ENCODE data around the gene TMEM267. TPM values are rescaled to one million over a fixed set of nuclear protein-coding genes. Genes with fewer than 3 reads are reported as not detected.

Gene TMEM267
- total and polyA plus RNA-seq, 2 of the 8 experiments (the other 6 are each of a cell fraction or from before 2014, with no cell fraction given) = 4.8 to 6.2 TPM

DNA sequence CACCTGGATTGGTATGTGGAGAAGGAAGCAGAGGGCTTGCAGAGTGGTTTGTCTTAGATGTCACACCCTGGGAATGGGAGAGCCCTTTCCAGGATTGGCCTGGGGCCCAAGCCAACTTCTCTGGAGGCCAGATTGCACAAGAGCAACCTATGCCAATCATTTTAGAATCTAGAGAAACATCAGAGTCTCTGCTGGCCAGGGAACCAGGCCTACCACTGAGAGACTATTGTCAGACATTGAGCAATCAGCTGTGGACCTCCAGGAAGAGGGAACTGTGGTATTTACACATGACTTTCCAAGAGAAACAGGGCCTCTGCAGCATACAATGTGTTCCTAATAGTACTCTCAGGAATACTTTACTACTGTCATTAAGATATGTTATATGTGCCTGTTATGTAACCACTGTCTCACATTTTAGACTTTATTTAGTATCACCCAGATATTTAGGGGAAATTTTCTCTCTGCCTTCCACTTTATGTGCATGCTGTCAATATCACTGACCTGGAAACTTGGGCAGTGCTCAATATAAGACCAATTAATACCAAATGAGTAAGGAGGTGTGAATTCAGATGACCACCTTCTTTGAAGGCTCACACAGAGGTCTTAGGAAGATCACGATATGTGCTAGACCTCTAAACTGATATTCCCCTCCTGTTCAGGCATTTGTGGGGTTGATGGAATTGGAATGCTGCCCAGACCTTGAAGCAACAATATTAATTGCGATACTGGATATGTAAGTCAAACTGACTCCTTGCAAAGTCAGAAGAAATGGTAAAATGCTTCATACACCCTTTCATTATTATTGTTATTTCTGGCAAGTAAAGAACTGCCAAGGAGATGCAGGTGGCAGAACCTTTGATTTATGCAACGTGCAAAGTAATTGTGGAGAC is 50.9 kb downstream of the TMEM267 start:
- H3K4ac ChIP-seq (replicated peaks; ENCODE audit: insufficient read length, low read depth, low read length) = no peak overlapping the region
- ChIA-PET POLR2A (ENCODE audit: partially characterized antibody) (interaction anchor here (0.6 kb wide), 1 partner anchor 51 kb away, joined by 3 read pairs; no protein-coding TSS in a partner anchor), CTCF (ENCODE audit: partially characterized antibody) (no interaction called here)
- H3K23ac ChIP-seq (ENCODE audit: insufficient read length) = no peak overlapping the region
- H2AK5ac ChIP-seq (ENCODE audit: low read depth, low read length) = no peak overlapping the region
- no peak overlapping the region for H2BK15ac ChIP-seq (ENCODE audit: low read length)
- H3K56ac ChIP-seq (replicated peaks; ENCODE audit: insufficient read length, low read depth, low read length) = no peak overlapping the region
- no peaks in the 10 kb centered on the region for H3K4me1 ChIP-seq (replicated peaks in 1 of 4; ENCODE audit: control insufficient read depth in 3 of 4, insufficient read depth in 4 of 4, low read length in 3 of 4)
- no peak overlapping the region for H3K4me3 ChIP-seq (ENCODE audit: extremely low read depth in 1 of 4, insufficient read depth in 2 of 4, low read depth in 3 of 4, low read length in 4 of 4)
- DNase-seq (ENCODE audit: low read depth in 1 of 2, low spot score in 2 of 2) (no peak), FAIRE-seq (no peak)
- no peaks in the 10 kb centered on the region for H4K20me1 ChIP-seq (replicated peaks in 1 of 2; ENCODE audit: control insufficient read depth in 1 of 2, insufficient read depth in 2 of 2, low read length in 2 of 2)
- no peaks in the 10 kb centered on the region for H3K27me3 ChIP-seq (replicated peaks in 1 of 4; ENCODE audit: control insufficient read depth in 3 of 4, extremely low read depth in 1 of 4, insufficient read depth in 3 of 4, low read length in 3 of 4)
- no peak overlapping the region for H2AFZ ChIP-seq (ENCODE audit: low read length)
- H3K4me2 ChIP-seq (ENCODE audit: insufficient read depth in 1 of 2, low read depth in 2 of 2, low read length in 2 of 2) = no peak overlapping the region
- H4K5ac ChIP-seq (ENCODE audit: insufficient read length, low read depth, low read length) = no peak overlapping the region
- H2BK12ac ChIP-seq (ENCODE audit: low read depth, low read length) = no peak overlapping the region
- WGBS, 2 experiments (ENCODE audit: extremely low coverage in 1 of 2, insufficient coverage in 1 of 2, insufficient read length in 1 of 2, insufficient replicate concordance in 2 of 2, low coverage in 1 of 2, low lambda C conversion rate in 2 of 2, missing lambda C conversion rate in 1 of 2) = 87% methylated on average over 3 of the region's 3 CpGs; no CpG with 5 or more reads in 1 of the 2 experiments
- H3K79me1 ChIP-seq (ENCODE audit: low read depth, low read length) = no peaks in the 10 kb centered on the region
- H2BK5ac ChIP-seq (ENCODE audit: low read depth, low read length) = no peak overlapping the region
- no peak overlapping the region for H4K91ac ChIP-seq (replicated peaks; ENCODE audit: insufficient read length, low read length)
- no peak overlapping the region for H2BK120ac ChIP-seq (replicated peaks; ENCODE audit: low read depth, low read length)
- TF ChIP-seq CEBPB (IDR thresholded peaks at IDR 0.05; ENCODE audit: low read depth, low read length) (peak; percentile 87), BCL11A (IDR thresholded peaks at IDR 0.05; ENCODE audit: low read depth in 2 of 2, low read length in 2 of 2) (no peak)
- no peaks in the 10 kb centered on the region for H3K79me2 ChIP-seq (ENCODE audit: control insufficient read depth in 1 of 2, insufficient read depth in 2 of 2, low read length in 2 of 2)
- no peak overlapping the region for H2BK20ac ChIP-seq (ENCODE audit: low read length)
- H3K23me2 ChIP-seq (ENCODE audit: low read depth, low read length) = no peaks in the 10 kb centered on the region
- no peak overlapping the region for H3K18ac ChIP-seq (ENCODE audit: extremely low read depth, low read length)
- no peaks in the 10 kb centered on the region for H3K9me3 ChIP-seq (ENCODE audit: insufficient read depth in 2 of 2, low read depth in 1 of 2, low read length in 1 of 2)
- H3K27ac ChIP-seq (ENCODE audit: low read depth, low read length) = no peak overlapping the region
- no peak overlapping the region for H3K9ac ChIP-seq (replicated peaks in 1 of 4; ENCODE audit: extremely low read depth in 1 of 4, low read depth in 3 of 4, low read length in 3 of 4)
- H3K36me3 ChIP-seq (ENCODE audit: control insufficient read depth in 2 of 4, insufficient read depth in 4 of 4, low read length in 3 of 4) = no peaks in the 10 kb centered on the region; a peak in 2 of 8 replicates
- H4K8ac ChIP-seq (ENCODE audit: extremely low read depth, insufficient read depth, low read length) = no peak overlapping the region
- H3K14ac ChIP-seq (ENCODE audit: insufficient read length) = no peak overlapping the region

Data from H1 (cell line).